GM18498 (cell line): ENCODE data around the gene CSMD2.

ENCODE experiments used
- ATAC-seq: cut with Tn5 transposase; IDR thresholded peaks from one replicate; pipeline ENCODE4 v1.9.1; 2021; ENCODE audit warnings: mild to moderate bottlenecking, moderate library complexity; ENCODE audit not compliant: unreplicated experiment

The CSMD2 gene

GRCh38 chr1:33624261-33624990 lies 540.6 kb downstream of the CSMD2 start:
- no peak for ATAC-seq

DNA sequence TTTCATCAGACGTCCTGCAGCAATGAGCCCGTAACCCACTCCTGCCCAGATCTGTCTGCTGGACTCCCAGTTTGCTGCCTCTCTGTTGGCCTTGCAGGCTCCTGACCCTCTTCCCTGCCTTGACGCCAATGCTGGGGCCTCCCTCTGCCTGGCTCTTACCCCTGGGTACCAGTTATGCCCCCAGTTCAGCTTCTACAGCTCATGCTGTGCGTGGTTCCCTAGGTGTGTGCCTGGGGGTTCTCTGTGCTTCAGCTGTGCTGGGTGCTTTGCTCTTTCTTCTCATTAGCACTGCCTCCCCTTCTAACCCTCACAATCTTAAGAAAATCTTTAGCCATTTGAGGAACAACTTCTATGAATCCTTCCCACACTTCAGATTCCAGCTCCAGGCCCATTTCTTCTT lies 541.2 kb downstream of the CSMD2 start:
- no peak for ATAC-seq

DNA sequence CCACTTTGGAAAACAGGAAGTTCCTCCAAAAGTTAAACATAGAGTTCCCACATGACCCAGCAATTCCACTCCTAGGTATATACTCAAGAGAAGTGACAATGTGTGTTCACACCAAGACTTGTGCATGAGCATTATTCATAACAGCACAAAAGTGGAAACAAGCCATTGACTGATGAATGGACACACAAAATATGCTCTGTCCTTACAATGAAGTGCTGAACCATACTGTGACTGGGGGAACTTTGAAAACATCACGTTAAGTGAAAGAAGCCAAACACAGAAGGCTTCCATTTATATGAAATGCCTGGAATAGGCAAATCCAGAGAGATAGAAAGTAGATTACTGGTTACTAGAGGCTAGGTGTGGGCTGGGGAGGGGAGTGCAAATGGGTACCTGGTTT lies 542.3 kb downstream of the CSMD2 start:
- no peak for ATAC-seq

- no peak for ATAC-seq
These were observed 546.4 kb downstream of the CSMD2 start for GRCh38 chr1:33618636-33619035.

DNA sequence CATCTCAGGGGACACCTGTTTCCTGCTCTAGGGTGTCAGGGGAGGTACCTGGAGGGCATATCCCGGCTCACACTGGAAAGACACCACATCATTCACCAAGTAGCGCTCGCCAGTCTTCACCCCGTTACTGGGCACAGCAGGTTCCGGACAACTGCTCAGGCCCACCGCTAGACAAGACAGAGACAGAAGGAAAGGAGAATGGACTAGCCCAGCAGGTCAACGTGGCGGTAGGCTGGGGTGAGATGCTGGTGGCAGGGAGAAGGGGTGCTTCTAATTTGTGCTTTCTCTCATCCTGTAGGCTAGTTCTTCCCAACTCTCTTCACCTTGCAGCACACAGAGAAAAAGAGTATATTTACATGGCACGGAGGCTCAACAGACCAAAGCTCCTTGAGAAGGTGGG lies 547.6 kb downstream of the CSMD2 start:
- ATAC-seq = no peak

DNA sequence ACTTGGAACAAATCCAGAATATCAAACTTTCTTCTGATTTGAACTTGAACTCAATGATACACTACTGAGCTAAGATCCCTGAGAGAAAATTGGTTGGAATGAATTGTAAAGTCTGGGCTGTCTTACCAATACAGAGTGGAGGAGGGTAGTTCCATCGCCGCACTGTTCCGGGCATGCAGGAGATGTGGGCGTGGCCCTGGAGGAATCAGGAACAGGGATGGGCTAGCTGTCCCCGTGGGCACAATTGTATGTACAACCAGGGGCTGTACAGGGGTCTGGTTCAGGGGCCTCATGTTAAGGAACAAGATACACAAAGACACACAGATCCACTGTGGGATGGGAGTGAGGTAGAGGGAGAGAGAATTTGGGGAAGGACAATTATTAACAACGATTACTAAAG lies 548.2 kb downstream of the CSMD2 start:
- no peak for ATAC-seq

DNA sequence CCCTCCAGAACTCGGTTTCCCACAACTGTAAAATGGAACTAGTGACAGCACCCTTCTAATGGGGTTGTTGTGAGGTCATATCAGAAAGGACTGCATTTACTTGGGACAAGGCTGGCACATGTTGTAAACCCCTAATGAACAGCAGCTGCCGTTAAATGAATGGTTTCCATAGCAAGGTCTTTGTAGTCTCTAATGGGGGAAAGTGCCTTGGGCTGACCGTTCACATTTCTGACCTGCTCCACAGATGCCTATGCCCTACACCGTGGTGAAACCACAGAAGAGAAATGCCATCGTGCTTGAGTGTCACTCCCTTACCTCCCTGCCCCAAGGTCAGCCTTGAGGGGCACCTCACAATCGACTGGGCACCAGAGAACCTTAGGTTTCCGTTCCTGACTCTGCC lies 549.5 kb downstream of the CSMD2 start:
- no peak for ATAC-seq

GRCh38 chr1:33610864-33611455 lies 554.1 kb downstream of the CSMD2 start:
- no peak for ATAC-seq

- ATAC-seq = no peak
These were observed 554.6 kb downstream of the CSMD2 start for GRCh38 chr1:33610391-33610790.

- ATAC-seq = no peak
These were observed 555.3 kb downstream of the CSMD2 start for GRCh38 chr1:33609739-33610138.

DNA sequence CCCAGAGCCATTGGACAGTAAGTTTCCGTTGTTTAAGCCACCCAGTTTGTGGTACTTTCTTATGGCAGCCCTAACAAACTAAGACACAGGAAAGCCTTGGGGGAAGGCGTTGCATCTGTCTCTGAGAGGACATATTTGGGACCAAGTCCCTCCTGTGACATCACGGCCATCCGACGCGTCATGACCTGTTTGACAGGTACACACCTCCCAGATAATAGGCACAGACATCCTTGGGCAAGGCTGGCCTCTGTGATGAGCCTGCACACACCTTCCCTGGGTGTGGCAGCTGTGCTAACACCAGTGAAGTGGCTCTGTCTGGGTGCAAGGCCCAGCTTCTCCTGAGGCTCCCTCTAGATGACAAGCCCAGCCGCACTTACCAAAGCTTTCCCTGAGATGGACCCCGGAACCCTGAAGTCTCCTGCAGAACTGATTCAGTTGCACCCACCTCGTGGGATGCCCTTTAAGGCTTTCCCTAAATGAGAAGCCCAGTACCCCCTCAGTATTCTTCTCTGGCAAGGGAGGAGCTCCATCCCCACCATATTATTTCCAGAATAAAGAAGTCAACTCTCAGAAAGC lies 556.1 kb downstream of the CSMD2 start:
- no peak for ATAC-seq

GRCh38 chr1:33607444-33608005 lies 557.5 kb downstream of the CSMD2 start:
- no peak for ATAC-seq

DNA sequence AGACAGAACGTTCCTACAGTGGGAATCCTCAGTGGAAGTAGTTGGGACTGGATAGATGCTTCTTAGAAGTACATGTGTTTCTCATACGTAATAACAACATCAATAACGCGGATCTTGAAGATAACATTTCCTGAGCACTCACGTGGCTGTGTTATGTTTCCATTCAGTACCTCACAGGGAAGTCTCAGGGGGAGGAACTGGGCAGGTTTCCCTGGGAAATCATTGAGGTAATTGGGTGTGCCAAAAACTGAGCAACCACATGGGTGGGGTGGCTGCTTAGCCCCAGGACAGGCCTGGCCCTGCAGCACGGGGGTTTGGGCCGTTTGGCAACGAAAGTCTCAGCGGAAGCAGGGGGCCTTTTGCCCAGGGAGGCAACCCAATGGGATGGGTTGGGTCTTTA lies 558.8 kb downstream of the CSMD2 start:
- no peak for ATAC-seq

GRCh38 chr1:33602271-33602670 lies 562.8 kb downstream of the CSMD2 start:
- no peak for ATAC-seq

- ATAC-seq = no peak
These were observed 563.3 kb downstream of the CSMD2 start for GRCh38 chr1:33601751-33602150.

GRCh38 chr1:33599516-33600115 lies 565.4 kb downstream of the CSMD2 start:
- ATAC-seq = no peak

DNA sequence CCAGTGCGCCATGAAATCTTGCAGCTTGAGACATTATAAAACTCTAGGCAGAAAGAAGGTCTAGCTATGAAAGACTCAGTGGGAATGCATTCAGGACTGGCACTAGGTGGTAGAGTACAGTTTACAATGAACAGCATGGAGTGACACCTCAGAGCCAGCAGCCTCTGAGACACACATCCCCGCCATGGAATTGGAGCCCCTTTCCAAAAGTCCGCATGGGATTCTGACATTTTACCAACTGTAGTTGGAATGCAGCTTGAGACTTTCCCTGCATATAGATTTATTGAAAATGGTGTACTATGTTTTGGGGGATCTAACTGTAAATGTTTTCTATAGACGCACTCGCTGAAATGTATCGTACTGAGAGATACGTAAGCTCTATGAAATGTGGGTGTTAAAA lies 576.3 kb downstream of the CSMD2 start:
- no peak for ATAC-seq

DNA sequence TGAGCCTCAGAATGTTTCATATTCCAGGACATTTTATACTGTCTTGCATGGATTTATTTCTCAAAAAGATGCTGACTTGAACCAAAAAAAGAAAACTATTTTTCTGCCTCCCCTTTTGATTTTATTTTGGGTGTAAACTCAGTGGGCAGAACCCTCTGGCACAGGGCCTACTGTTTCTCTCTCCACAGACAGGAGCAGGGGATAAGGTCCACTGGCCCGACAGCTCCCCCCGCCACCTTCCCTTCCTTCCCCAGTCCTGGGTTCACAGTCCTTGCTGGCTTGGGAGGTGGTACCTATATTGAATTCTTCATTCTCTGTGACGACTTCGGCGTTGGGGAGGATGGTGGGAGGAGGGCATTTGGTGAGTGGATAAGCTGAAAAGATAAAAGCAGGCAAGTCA lies 578.2 kb downstream of the CSMD2 start:
- no peak for ATAC-seq

- ATAC-seq = no peak
These were observed 578.9 kb downstream of the CSMD2 start for GRCh38 chr1:33586106-33586505.

DNA sequence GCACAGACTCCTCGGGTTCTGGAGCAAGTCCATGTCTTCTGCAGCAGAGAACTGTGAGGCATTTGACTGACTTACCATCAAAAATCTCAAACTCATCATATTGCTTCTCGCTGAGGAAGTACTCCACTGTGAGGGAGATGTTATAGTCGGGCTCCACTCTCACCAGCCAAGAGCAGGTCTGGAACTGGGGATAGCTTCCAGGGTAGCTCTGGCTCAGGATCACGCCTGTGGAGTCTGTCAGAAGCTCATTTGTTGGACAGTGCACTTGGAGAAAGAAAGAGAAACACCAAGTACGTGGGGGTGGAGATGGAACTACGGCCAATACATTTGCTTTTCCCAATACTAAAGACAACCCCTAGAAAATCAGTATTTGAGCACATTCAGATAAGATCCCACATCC lies 581.5 kb downstream of the CSMD2 start:
- no peak for ATAC-seq

GRCh38 chr1:33578557-33579448 lies 586.2 kb downstream of the CSMD2 start:
- no peak for ATAC-seq
